Activated T-helper 2 cell treated with anti-CD3 and anti-CD28 coated beads, Interferon-gamma antibody, Interleukin-2, Interleukin-4, amounts not matched to agents 10 μg/mL and 5 μg/mL and 100 μg/mL, durations not matched to agents 14 hours and 24 hours and 36 hours (primary cell): Measurements from ENCODE around the gene BTBD6. TPM values are rescaled to one million over a fixed set of nuclear protein-coding genes. Genes with fewer than 3 reads are reported as not detected.

Source experiments
- DNase-seq: peaks from one replicate; pipeline ENCODE4 v3.0.0; 2021; ENCODE audit warnings: low spot score
- H3K27ac Mint-ChIP-seq: one replicate; pipeline ENCODE4 v1.8.0; 2021; ENCODE audit warnings: mixed read lengths
- H3K27me3 Mint-ChIP-seq: one replicate; pipeline ENCODE4 v1.8.0; 2021; ENCODE audit warnings: low read depth, mixed read lengths
- H3K36me3 Mint-ChIP-seq: one replicate; pipeline ENCODE4 v1.8.0; 2021; ENCODE audit warnings: low read depth, mixed read lengths
- H3K4me1 Mint-ChIP-seq: one replicate; pipeline ENCODE4 v1.8.0; 2021; ENCODE audit warnings: low read depth, mixed read lengths
- H3K4me3 Mint-ChIP-seq: one replicate; pipeline ENCODE4 v1.8.0; 2021; ENCODE audit warnings: low read depth, mild to moderate bottlenecking, moderate library complexity, mixed read lengths
- H3K9me3 Mint-ChIP-seq: one replicate; pipeline ENCODE4 v1.8.0; 2021; ENCODE audit warnings: mixed read lengths
- intact Hi-C: fragments of 100-400 bp; cut with micrococcal nuclease; formaldehyde crosslinking; loops from one replicate; pipeline ENCODE4 v1.15.1; 2023
- total RNA-seq: library from RNA; stranded (reverse); gene quantifications from 2 replicates; pipeline ENCODE4 v1.2.3, GENCODE V29; 2022

BTBD6 gene
- 38.4 and 38.6 TPM in 2 replicates for total RNA-seq

DNA sequence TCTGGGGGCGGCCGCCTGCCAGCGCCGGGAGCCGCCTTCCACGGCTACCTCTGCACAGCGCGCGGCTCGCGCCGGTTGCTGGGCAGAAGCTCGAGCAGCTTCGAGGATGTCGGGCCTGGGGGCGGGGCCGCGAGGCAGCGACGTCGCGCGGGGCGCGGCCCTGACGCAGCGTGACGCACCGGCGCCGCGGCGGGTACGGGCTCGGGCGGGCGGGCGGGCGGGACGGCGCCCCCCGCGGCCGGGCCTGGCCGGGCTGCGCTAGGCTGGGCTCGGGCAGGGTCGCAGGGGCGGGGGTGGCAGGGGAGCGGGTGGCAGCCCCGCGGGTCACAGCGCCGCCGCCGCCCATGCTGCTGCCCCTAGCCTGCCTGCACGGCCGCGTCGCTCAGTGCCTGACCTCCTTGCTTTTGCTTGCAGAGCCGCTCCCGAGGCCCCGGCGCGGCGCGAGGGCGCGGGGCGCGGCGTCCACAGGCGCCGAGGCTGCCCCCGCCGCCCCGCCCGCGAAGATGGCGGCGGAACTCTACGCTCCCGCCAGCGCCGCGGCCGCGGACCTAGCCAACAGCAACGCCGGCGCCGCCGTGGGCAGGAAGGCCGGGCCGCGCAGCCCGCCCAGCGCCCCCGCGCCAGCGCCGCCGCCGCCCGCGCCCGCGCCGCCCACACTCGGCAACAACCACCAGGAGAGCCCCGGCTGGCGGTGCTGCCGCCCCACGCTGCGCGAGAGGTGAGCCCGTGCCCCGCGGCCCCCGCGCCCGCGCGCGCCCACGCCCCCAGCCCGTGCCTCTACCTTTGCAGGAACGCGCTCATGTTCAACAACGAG lies at the start of gene BTBD6:
BTBD6 (plus strand) TSS at position 166 of the 814 bp plus-strand sequence; CDS start at position 345, 179 bp downstream.
- peaks cover 14% of the 10 kb centered on the region for H3K4me1 Mint-ChIP-seq
- intact Hi-C loops: no loop called here
- peak within 1 kb of the TSS; percentile 79 for H3K4me3 Mint-ChIP-seq
- H3K9me3 Mint-ChIP-seq: no peaks in the 10 kb centered on the region
- peak within 1 kb of the TSS; percentile 52 for H3K27ac Mint-ChIP-seq
- H3K27me3 Mint-ChIP-seq: no peaks in the 10 kb centered on the region
- H3K36me3 Mint-ChIP-seq: peaks cover 48% of the 10 kb centered on the region
- DNase-seq: peak; percentile 88

- peaks cover 12% of the 10 kb centered on the region for H3K4me1 Mint-ChIP-seq
- DNase-seq: no peak
- H3K4me3 Mint-ChIP-seq: no peak overlapping the region
- no peaks in the 10 kb centered on the region for H3K36me3 Mint-ChIP-seq
- no peaks in the 10 kb centered on the region for H3K9me3 Mint-ChIP-seq
- H3K27me3 Mint-ChIP-seq: peaks cover 27% of the 10 kb centered on the region
- H3K27ac Mint-ChIP-seq: no peak overlapping the region
- intact Hi-C loops: no loop called here
Observed at GRCh38 chr14:105198588-105198987, 49.7 kb upstream of the BTBD6 start.

DNA sequence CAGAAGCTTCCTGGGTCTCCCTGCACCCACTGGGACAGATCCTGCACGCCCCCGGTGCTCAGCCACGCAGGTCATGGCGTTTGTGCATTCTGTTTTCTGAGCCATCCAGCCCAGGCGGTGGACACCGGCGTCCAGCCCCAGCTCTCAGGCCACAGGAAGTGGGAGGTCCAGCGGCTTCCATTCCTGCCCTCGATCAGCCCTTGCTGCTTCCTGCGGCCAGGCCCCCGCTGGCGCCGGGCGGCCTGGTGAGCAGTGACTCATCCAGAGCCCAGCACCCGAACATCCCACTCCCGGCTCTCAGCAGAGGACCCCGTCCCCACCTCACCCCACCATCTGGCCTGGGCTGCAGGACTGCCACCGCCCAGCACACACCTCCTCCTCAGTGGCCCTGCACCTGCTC lies 49.2 kb upstream of the BTBD6 start:
- Mint-ChIP-seq H3K9me3 (no peaks in the 10 kb centered on the region), H3K27ac (no peak overlapping the region), H3K27me3 (peaks cover 27% of the 10 kb centered on the region), H3K4me1 (peaks cover 10% of the 10 kb centered on the region), H3K36me3 (no peaks in the 10 kb centered on the region), H3K4me3 (no peak overlapping the region)
- intact Hi-C loops: no loop called here
- DNase-seq: no peak

DNA sequence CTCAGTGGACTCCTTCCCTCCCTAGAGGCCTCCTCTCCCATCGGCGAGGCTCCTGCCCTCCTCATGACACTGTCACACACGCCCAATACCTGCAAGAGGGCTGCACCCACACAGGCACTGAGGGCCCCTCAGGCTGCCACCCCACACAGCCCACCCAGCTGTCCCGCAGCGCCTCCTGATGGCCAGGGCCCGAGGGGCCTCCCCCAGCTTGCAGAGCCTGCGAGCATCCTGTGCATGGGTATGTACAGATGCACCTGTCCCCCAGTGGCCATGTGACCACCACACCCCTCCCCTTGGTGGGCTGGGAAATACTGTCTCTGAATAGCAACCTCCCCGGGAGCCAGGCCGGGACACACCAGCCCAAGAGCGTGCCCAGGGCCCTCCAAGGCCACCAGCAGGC lies 48.3 kb upstream of the BTBD6 start:
- intact Hi-C loops: no loop called here
- H3K27me3 Mint-ChIP-seq: peaks cover 22% of the 10 kb centered on the region
- H3K4me3 Mint-ChIP-seq: no peak overlapping the region
- peaks cover 6% of the 10 kb centered on the region for H3K4me1 Mint-ChIP-seq
- H3K9me3 Mint-ChIP-seq: no peaks in the 10 kb centered on the region
- DNase-seq: no peak
- H3K27ac Mint-ChIP-seq: no peak overlapping the region
- no peaks in the 10 kb centered on the region for H3K36me3 Mint-ChIP-seq

GRCh38 chr14:105200641-105201040 lies 47.7 kb upstream of the BTBD6 start:
- no peaks in the 10 kb centered on the region for H3K9me3 Mint-ChIP-seq
- intact Hi-C loops: no loop called here
- H3K27ac Mint-ChIP-seq: no peak overlapping the region

GRCh38 chr14:105201156-105201924 lies 47.0 kb upstream of the BTBD6 start:
- Mint-ChIP-seq H3K27ac (no peak overlapping the region), H3K36me3 (no peaks in the 10 kb centered on the region), H3K9me3 (no peaks in the 10 kb centered on the region), H3K4me3 (no peak overlapping the region), H3K4me1 (peaks cover 6% of the 10 kb centered on the region), H3K27me3 (peaks cover 12% of the 10 kb centered on the region)
- intact Hi-C loops: no loop called here
- no peak for DNase-seq

More at GRCh38 chr14:105200641-105201040, 47.7 kb upstream of the BTBD6 start:
- no peaks in the 10 kb centered on the region for H3K36me3 Mint-ChIP-seq
- peaks cover 6% of the 10 kb centered on the region for H3K4me1 Mint-ChIP-seq
- no peak overlapping the region for H3K4me3 Mint-ChIP-seq
- DNase-seq: no peak
- H3K27me3 Mint-ChIP-seq: peaks cover 18% of the 10 kb centered on the region

DNA sequence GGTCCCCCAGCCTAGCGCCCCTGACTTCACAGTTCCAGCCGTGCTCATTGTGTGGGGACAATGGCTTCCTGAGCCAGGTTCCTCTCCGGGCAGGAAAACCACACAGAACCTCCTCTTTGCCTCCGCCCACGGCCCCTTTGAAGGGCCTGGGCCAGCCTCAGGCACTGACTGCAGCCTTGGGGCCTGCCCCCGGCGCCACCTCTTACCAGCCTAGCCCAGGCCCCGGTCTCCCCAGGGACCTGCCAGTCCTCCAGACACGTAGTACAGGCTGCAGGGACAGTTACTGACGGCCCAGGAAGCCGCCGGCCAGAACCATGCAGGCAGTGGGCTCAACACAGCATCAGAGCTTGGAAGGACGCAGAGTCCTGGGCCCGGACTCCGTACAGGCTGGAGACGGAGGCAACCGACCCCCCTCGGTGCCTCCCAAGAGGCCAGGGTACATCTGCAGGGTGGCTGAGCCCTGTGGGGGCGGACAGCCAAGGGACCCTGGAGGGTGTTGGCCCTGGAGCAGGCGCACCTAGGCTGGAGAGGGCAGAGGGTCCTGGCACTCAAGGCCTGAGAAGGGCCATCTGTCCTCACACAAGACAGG lies 46.3 kb upstream of the BTBD6 start:
- intact Hi-C loops: no loop called here
- no peak overlapping the region for H3K27ac Mint-ChIP-seq
- H3K27me3 Mint-ChIP-seq: peaks cover 12% of the 10 kb centered on the region
- no peak overlapping the region for H3K4me3 Mint-ChIP-seq
- H3K9me3 Mint-ChIP-seq: no peaks in the 10 kb centered on the region
- H3K36me3 Mint-ChIP-seq: no peaks in the 10 kb centered on the region
- H3K4me1 Mint-ChIP-seq: peaks cover 6% of the 10 kb centered on the region
- no peak for DNase-seq

DNA sequence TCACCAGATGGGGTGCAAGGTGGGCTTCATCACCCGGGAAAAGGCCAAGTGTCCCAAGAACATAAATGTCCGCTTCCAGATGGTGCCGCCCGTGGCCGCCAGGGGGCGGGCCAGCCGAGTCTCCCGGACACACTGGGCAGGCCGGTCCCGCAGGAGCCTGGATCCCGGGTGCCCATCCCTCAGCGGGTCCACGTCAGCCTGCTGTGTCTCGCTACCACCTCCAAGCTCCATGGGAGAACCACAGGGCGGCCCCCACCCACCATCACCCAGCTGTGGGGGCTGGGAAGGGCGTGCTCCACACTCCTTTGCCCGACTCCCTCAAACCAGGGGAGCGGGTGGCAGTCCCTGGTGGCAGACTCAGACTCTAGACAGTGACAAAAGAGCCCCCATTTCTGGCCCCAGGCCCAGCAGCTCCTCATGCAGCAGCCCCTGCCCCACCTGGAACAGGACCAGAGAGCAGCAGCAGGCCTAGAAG lies 45.2 kb upstream of the BTBD6 start:
- Mint-ChIP-seq H3K4me3 (no peak overlapping the region), H3K27ac (no peak overlapping the region), H3K9me3 (no peaks in the 10 kb centered on the region), H3K27me3 (peaks cover 6% of the 10 kb centered on the region), H3K4me1 (peaks cover 6% of the 10 kb centered on the region), H3K36me3 (no peaks in the 10 kb centered on the region)
- intact Hi-C loops: loop anchor here (1.0 kb wide), 1 partner anchor 149 kb away; no protein-coding TSS in a partner anchor
- peak; percentile 49 for DNase-seq

GRCh38 chr14:105203701-105204100 lies 44.6 kb upstream of the BTBD6 start:
- Mint-ChIP-seq H3K27me3 (peaks cover 3% of the 10 kb centered on the region), H3K9me3 (no peaks in the 10 kb centered on the region), H3K27ac (no peak overlapping the region), H3K4me1 (peaks cover 6% of the 10 kb centered on the region), H3K36me3 (no peaks in the 10 kb centered on the region), H3K4me3 (no peak overlapping the region)
- no peak for DNase-seq
- intact Hi-C loops: loop anchor here (1.0 to 2.0 kb wide), 2 partner anchors 23 to 149 kb away; partner anchors contain the start of gene NUDT14

DNA sequence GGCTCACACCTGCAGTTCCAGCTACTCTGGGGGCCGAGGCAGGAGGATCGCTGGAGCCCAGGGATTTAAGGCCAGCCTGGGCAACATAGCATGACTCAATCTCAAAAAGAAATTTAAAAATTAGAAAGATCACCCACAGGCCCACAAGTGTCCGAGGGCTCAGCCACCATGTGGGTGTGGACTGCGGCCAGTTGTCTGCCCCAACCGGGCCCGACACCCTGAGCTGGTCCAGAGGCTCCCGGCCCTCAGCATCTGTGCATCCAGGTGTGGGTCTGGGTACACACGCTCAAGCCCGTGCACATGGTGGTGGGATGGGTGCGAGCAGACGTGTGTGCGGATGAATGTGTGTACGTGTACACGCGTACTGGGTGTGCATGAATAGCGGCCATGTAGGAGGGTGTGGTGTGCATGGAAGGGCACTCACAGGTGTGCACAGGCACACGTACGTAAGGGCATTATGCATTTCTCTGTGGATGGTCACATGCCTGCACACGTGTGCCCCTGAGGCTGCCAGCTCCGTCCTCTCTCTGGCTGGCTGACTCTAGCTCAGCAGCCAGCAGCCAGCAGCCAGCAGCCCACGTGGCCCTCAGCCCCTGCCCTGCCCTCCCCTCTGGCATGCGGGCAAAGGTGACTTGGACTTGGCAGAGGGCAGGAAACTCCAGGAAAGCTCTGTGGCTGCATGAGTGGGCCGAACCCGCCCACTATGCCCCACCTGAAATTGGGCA lies 44.0 kb upstream of the BTBD6 start:
- intact Hi-C loops: loop anchor here (2.0 kb wide), 1 partner anchor 24 kb away; the partner anchor contains the start of gene NUDT14
- Mint-ChIP-seq H3K9me3 (no peaks in the 10 kb centered on the region), H3K27me3 (no peaks in the 10 kb centered on the region), H3K36me3 (no peaks in the 10 kb centered on the region), H3K4me3 (no peak overlapping the region), H3K27ac (no peak overlapping the region), H3K4me1 (peaks cover 6% of the 10 kb centered on the region)
- DNase-seq: no peak

DNA sequence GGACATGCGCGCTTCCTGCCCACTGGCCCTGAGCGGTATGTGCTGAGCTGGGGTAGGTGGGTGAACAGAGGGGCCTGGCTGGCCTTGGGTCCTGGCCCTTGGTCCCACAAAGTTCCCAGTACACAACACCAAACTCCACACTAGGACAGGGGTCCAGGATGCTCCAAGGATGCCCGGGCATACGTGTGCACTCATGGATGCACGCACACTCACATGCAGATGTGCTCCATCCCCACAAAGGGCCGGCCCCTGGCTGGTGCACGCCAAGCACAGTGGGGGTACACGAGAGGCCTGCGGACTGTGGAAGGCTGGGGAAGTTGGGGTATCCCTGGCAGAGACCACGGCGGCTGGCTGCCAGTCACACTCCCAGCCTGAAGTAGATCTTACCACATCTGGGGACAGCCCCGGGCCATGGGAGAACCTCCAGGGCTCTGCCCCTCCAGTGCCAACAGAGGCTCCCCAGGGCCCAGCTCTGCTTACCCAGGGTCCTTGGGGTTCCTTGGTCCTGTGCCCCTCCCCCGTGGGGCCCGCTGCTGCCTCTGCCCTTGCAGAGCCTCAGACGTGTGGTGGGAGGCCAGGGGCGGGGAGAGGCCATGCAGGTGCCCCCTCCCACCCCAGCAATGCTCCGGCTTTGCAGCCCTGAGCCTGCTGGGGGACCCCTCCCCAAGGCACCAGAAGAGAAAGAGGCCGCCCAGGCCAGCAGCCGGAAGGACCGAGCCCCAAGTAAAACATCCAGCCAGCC lies 43.2 kb upstream of the BTBD6 start:
- Mint-ChIP-seq H3K9me3 (no peaks in the 10 kb centered on the region), H3K27me3 (no peaks in the 10 kb centered on the region), H3K36me3 (no peaks in the 10 kb centered on the region), H3K4me3 (no peak overlapping the region), H3K4me1 (peaks cover 6% of the 10 kb centered on the region), H3K27ac (no peak overlapping the region)
- intact Hi-C loops: loop anchor here (2.0 kb wide), 1 partner anchor 24 kb away; the partner anchor contains the start of gene NUDT14
- no peak for DNase-seq
